Sigmoid colon (tissue), 7 donors: ENCODE measurements around the gene TBX4. TPM values are rescaled to one million over a fixed set of nuclear protein-coding genes. Genes with fewer than 3 reads are reported as not detected.

ENCODE experiments used
- DNase-seq: peaks from one replicate; pipeline ENCODE4 v3.0.0-alpha.2; 2019
- H3K27ac ChIP-seq, 4 donors: fragments of 200-600 bp; sonication (generic); one replicate each; pipeline ENCODE4 v1.5.1; 2016 to 2019; ENCODE audit warnings: mild to moderate bottlenecking in 1 of 4
- H3K27me3 ChIP-seq, 3 donors: fragments of 200-600 bp; sonication (generic); one replicate each; pipeline ENCODE4 v1.5.1; 2019; ENCODE audit warnings: mild to moderate bottlenecking in 1 of 3
- H3K36me3 ChIP-seq, 4 donors: fragments of 200-600 bp; sonication (generic); one replicate each; pipeline ENCODE4 v1.5.1; 2016 to 2019
- H3K4me1 ChIP-seq, 4 donors: fragments of 200-600 bp; sonication (generic); one replicate each; pipeline ENCODE4 v1.5.1; 2017 to 2019
- H3K4me3 ChIP-seq, 4 donors: fragments of 200-600 bp; sonication (generic); one replicate each; pipeline ENCODE4 v1.5.1; 2017 to 2019; ENCODE audit warnings: mild to moderate bottlenecking in 2 of 4, moderate library complexity in 1 of 4
- H3K9me3 ChIP-seq, 4 donors: fragments of 200-600 bp in 3 of 4; sonication (generic) in 3 of 4; one replicate each; pipeline versions ENCODE4 v1.5.1 to v1.6.1; 2013 to 2019
- EP300 ChIP-seq, 4 donors: sonication (generic); formaldehyde crosslinking; IDR thresholded peaks; one replicate each; pipeline ENCODE4 v1.6.1; 2017; ENCODE audit warnings: antibody characterized with exemption in 4 of 4
- POLR2A ChIP-seq, 2 donors: fragments of 450-650 bp; IDR thresholded peaks; one replicate each; pipeline ENCODE4 v1.6.1; 2016; ENCODE audit warnings: antibody characterized with exemption in 2 of 2, mild to moderate bottlenecking in 2 of 2, moderate library complexity in 2 of 2
- POLR2AphosphoS5 ChIP-seq, 4 donors: sonication (generic); formaldehyde crosslinking; IDR thresholded peaks; one replicate each; pipeline ENCODE4 v1.6.1; 2017; ENCODE audit warnings: antibody characterized with exemption in 4 of 4
- WGBS, 2 donors: extraction: QIAGEN DNeasy Blood & Tissue Kit; methylation state at CpG; one replicate each; pipeline ENCODE4 v1.1.7; 2013; 5-methylcytosine and 5-hydroxymethylcytosine counted together
- intact Hi-C: fragments of 100-400 bp; cut with DNase I; formaldehyde crosslinking; loops from one replicate; pipeline ENCODE4 v1.15.1; 2023
- polyA plus RNA-seq, 3 donors: library from polyadenylated mRNA; stranded (reverse); fragments of 200-250 nt; gene quantifications; one replicate each; pipeline ENCODE4 v1.2.3, GENCODE V29; 2013
- total RNA-seq, 4 donors: library from RNA; depleted of rRNA; stranded (reverse); fragments of >200 nt; gene quantifications; one replicate each; pipeline ENCODE4 v1.1.0, GENCODE V29; 2016
- TF ChIP-seq, protein P1 (sequence below), 4 experiments: fragments of 450-650 bp in 3 of 4; fragments of 200-600 bp in 1 of 4; IDR thresholded peaks; one replicate each; pipeline ENCODE4 v1.5.1; 2016 to 2019; ENCODE audit warnings: antibody characterized with exemption in 4 of 4, mild to moderate bottlenecking in 3 of 4, moderate library complexity in 2 of 4
- donor health status: healthy with polysubstance abuse.
- donor health status: Bipolar disorder and iron deficiency.
- donor health status: healthy.

The TBX4 gene
- total and polyA plus RNA-seq, 7 donors, result not detected

DNA sequence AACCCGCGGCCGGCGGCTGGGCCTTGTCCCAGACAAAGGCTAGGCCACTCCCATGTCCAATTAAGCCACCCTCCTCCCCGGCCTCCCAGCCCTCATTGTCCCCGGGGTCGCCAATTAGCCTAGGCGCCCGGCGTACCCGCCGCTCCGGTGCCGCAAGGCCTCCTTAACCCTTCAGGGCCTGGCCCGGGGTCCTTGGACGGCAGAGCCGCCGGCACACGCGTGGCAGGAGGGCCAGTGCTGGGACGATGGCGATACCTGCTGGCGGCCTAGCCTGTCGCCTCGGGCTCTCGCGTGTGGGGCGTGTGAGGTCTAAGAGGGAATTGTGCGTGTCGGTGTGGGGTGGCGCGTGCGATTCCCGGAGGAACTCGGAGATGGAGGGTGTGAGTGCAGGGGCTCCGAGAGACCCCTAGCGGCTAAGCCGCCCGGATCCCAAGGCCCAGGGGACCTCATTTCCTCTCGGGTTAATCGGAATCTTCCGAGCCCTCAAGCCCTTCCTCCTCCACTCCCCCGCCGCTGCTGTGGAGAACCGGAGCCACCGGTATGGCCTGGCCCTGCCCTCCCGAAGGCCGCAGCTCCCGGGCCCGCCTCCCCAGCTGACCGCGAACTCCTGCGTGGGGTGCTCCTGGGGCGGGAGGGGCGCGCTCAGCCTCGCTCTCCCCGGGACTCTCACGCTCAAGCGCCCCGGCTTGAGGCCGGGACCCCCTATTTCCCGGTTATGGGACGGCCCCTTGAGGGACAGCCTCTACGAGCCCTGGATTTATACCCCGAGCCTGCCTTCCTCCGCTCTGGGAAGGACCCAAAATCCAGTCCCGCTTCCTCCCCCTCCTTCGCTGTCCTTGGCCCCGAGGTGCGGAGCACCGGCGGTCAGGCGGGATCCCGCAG lies 40.7 kb upstream of the TBX4 start:
- WGBS, 2 donors, result 1% methylated on average over 75 of the region's 75 CpGs
- no peaks in the 10 kb centered on the region for H3K9me3 ChIP-seq
- peaks cover 0 to 50% (median 47%) of the 10 kb centered on the region in 4 donors for H3K4me1 ChIP-seq
- peak overlapping the region; percentile 36 to 91 (median 63) for H3K27ac ChIP-seq
- H3K27me3 ChIP-seq, result peaks cover 33 to 68% (median 52%) of the 10 kb centered on the region in 3 donors
- H3K4me3 ChIP-seq, result peak overlapping the region; percentile 29 to 60 (median 53)
- intact Hi-C loops, result loop anchor here (5.0 to 10.0 kb wide), 4 partner anchors 141 to 689 kb away; partner anchors contain the start of gene BRIP1
- peak; percentile 76 for DNase-seq
- TF ChIP-seq, protein P1, sequence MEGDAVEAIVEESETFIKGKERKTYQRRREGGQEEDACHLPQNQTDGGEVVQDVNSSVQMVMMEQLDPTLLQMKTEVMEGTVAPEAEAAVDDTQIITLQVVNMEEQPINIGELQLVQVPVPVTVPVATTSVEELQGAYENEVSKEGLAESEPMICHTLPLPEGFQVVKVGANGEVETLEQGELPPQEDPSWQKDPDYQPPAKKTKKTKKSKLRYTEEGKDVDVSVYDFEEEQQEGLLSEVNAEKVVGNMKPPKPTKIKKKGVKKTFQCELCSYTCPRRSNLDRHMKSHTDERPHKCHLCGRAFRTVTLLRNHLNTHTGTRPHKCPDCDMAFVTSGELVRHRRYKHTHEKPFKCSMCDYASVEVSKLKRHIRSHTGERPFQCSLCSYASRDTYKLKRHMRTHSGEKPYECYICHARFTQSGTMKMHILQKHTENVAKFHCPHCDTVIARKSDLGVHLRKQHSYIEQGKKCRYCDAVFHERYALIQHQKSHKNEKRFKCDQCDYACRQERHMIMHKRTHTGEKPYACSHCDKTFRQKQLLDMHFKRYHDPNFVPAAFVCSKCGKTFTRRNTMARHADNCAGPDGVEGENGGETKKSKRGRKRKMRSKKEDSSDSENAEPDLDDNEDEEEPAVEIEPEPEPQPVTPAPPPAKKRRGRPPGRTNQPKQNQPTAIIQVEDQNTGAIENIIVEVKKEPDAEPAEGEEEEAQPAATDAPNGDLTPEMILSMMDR (IDR thresholded peaks at IDR 0.05), result no peak
- TF ChIP-seq POLR2AphosphoS5 (IDR thresholded peaks at IDR 0.05) (no peak), EP300 (IDR thresholded peaks at IDR 0.05) (no peak), POLR2A (IDR thresholded peaks at IDR 0.05) (no peak)
- no peaks in the 10 kb centered on the region for H3K36me3 ChIP-seq

DNA sequence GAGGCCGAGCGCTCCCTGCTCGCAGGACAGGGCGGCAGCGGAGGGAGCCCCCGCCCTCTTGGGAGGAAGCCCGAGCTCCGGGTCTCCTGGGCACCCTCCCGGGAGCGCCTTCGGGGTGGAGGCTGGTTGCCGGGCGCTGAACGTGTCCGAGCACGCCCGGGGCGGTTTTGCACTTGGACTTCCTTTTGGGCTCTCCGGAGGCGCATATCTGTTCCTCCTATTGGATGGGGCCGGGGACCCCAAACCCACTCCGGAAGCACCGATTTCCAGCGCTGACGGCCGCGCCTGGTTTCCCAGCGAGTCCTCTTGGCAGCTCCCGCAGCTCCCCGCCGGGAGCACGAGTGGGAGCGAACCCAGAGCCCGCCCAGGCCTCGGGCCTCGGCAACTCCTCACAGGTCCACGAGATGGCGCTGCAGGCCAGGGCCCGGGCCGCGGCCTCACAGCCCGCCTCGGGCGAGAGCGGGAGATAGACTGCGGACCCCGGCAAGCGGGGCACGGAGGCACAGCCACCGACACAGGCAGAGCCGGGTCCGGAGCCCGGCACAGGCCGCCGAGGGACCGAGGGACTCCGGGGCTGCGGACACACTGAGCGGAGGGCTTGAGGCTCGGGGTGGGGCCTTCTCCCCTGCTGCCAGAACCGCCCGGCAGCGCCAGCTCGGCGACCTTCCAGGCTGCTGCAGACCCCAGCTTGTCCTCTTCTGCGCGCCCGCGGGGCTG lies 39.9 kb upstream of the TBX4 start:
- 0 to 1% methylated on average over 69 of the region's 69 CpGs for WGBS, 2 donors
- peak overlapping the region; percentile 46 to 91 (median 63) for H3K27ac ChIP-seq
- peaks cover 0 to 57% (median 54%) of the 10 kb centered on the region in 4 donors for H3K4me1 ChIP-seq
- intact Hi-C loops, result loop anchor here (5.0 to 10.0 kb wide), 4 partner anchors 140 to 690 kb away; partner anchors contain the start of gene BRIP1
- peak; percentile 90 for DNase-seq
- H3K9me3 ChIP-seq, result no peaks in the 10 kb centered on the region
- H3K27me3 ChIP-seq, result peaks cover 33 to 63% (median 46%) of the 10 kb centered on the region in 3 donors
- TF ChIP-seq POLR2A (IDR thresholded peaks at IDR 0.05) (no peak), POLR2AphosphoS5 (IDR thresholded peaks at IDR 0.05) (peak in 1 of 4 donors; percentile 26)
- TF ChIP-seq, protein P1 (IDR thresholded peaks at IDR 0.05), result peak; percentile 84 to 99 (median 94)
- peak overlapping the region; percentile 29 to 60 (median 53) for H3K4me3 ChIP-seq
- no peaks in the 10 kb centered on the region for H3K36me3 ChIP-seq

DNA sequence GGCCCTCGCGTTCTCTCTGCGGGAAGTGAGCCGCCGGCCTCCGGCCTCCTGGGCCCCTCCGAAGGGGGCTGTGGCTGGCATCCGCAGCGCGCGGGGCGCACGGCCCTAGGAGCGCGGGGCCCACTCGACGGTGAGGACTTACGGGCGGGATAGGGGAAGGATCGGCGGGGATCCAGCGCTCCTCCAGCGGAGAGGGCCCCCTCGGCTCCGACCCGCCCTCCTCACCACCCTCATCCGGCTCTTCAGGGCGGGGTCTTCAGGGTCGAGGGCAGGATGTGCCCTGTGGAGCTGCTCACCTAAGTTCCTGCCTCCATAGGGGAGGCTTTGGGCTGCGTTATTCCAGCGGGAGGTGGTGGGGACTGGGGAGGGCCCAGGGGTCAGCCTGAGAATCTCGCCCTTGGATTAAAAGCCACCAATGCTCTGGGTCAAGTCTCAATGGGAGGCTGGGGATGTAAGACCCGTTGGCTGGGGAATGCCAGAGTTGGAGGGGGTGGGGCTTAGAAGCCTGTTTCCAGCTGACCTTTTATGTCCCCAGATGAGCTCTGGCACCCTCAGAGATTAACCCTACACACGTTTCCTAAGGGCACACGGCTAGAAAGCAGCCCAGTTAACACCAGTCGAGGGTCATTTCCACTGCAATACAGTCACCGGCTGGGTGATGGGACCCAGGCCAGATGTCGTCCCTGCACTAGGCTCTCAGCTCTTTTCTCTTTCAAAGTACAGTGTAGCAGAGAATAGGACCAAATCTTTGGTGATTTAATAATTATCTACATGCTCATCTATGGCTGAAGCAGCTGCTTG lies 39.2 kb upstream of the TBX4 start:
- Histone ChIP-seq H3K36me3 (no peaks in the 10 kb centered on the region), H3K27ac (peak overlapping the region; percentile 46 to 91 (median 63)), H3K9me3 (no peaks in the 10 kb centered on the region), H3K27me3 (peaks cover 31 to 62% (median 38%) of the 10 kb centered on the region in 3 donors), H3K4me3 (peak overlapping the region; percentile 29 to 60 (median 53)), H3K4me1 (peaks cover 0 to 57% (median 54%) of the 10 kb centered on the region in 4 donors)
- TF ChIP-seq POLR2AphosphoS5 (IDR thresholded peaks at IDR 0.05) (no peak), EP300 (IDR thresholded peaks at IDR 0.05) (no peak), POLR2A (IDR thresholded peaks at IDR 0.05) (no peak)
- TF ChIP-seq, protein P1 (IDR thresholded peaks at IDR 0.05), result no peak
- intact Hi-C loops, result loop anchor here (5.0 to 10.0 kb wide), 4 partner anchors 139 to 691 kb away; partner anchors contain the start of gene BRIP1
- 13 to 19% methylated on average over 38 of the region's 38 CpGs for WGBS, 2 donors
- peak; percentile 63 for DNase-seq

DNA sequence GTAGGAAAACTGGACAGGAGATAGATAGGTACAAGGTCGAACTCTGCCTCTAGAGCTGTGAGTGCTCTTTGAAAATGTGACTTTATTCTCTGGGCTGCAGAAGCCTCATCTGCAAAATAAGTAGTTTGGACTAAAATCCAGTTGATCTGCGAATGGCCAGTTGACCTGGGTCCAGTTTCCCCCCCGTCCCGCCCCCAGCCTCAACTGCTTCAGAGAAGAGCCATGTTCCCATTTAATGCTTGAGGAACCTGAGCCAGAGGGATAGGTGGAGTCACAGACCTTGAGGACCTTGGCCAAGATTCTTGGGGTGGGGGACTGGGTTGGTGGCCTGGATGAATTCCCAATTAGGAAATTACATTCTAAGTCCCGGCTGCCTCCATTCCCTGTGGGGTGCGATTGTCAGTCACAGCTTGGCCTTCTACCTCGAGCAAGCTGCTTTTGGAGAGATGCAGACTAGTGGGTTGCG lies 38.5 kb upstream of the TBX4 start:
- intact Hi-C loops, result loop anchor here (2.0 to 10.0 kb wide), 5 partner anchors 139 to 691 kb away; partner anchors contain the start of gene BRIP1

More for the DNA sequence above, 38.5 kb upstream of the TBX4 start:
- peak overlapping the region in 1 of 4 donors; percentile 91 for H3K27ac ChIP-seq
- peaks cover 25 to 61% (median 32%) of the 10 kb centered on the region in 3 donors for H3K27me3 ChIP-seq
- H3K9me3 ChIP-seq, result no peaks in the 10 kb centered on the region
- 85 to 95% methylated on average over 8 of the region's 8 CpGs for WGBS, 2 donors
- TF ChIP-seq POLR2A (IDR thresholded peaks at IDR 0.05), result no peak
- no peak for TF ChIP-seq POLR2AphosphoS5 (IDR thresholded peaks at IDR 0.05)
- peak; percentile 40 for DNase-seq
- peaks cover 0 to 52% (median 49%) of the 10 kb centered on the region in 4 donors for H3K4me1 ChIP-seq
- H3K36me3 ChIP-seq, result no peaks in the 10 kb centered on the region
- no peak overlapping the region for H3K4me3 ChIP-seq
